Measurements from ENCODE around the gene REPIN1. TPM values are rescaled to one million over a fixed set of nuclear protein-coding genes. Genes with fewer than 3 reads are reported as not detected.

The REPIN1 gene
- total and polyA plus RNA-seq, 4 donors: 17.1 to 118 (median 55.1) TPM

GRCh38 chr7:150357771-150358427 lies 10.7 kb upstream of the REPIN1 start:
- no peaks in the 10 kb centered on the region for H3K27me3 ChIP-seq (ENCODE audit: control insufficient read depth in 4 of 4, insufficient read depth in 4 of 4, low read length in 3 of 4)
- H3K4me1 ChIP-seq (ENCODE audit: control insufficient read depth in 4 of 4, insufficient read depth in 4 of 4, low read length in 3 of 4): peaks cover 0 to 29% (median 20%) of the 10 kb centered on the region in 4 donors
- no peak overlapping the region for H3K9ac ChIP-seq (ENCODE audit: low read depth in 1 of 2, low read length in 2 of 2)
- DNase-seq (ENCODE audit: low spot score): no peak
- H3K9me3 ChIP-seq (ENCODE audit: control insufficient read depth in 4 of 4, low read length in 3 of 4): no peaks in the 10 kb centered on the region
- H3K27ac ChIP-seq (ENCODE audit: low read depth in 1 of 2, low read length in 2 of 2): no peak overlapping the region
- H3K4me3 ChIP-seq (ENCODE audit: low read depth in 1 of 3, low read length in 3 of 3): no peak overlapping the region
- TF ChIP-seq FOXA2 (IDR thresholded peaks at IDR 0.05) (no peak), YY1 (IDR thresholded peaks at IDR 0.05) (no peak), ATF3 (IDR thresholded peaks at IDR 0.05) (no peak), TAF1 (conservative IDR thresholded peaks at IDR 0.05) (no peak), SP1 (IDR thresholded peaks at IDR 0.05) (no peak), NR2F2 (IDR thresholded peaks at IDR 0.05) (no peak), FOXA1 (IDR thresholded peaks at IDR 0.05) (no peak), GABPA (IDR thresholded peaks at IDR 0.05 in 1 of 2, conservative IDR thresholded peaks at IDR 0.05 in 1 of 2) (no peak), HNF4A (conservative IDR thresholded peaks at IDR 0.05) (no peak), CTCF (IDR thresholded peaks at IDR 0.05; ENCODE audit: low read depth, low read length, missing input control) (no peak), EGR1 (IDR thresholded peaks at IDR 0.05; ENCODE audit: low read depth in 2 of 2) (no peak), ZBTB33 (IDR thresholded peaks at IDR 0.05) (no peak), RAD21 (IDR thresholded peaks at IDR 0.05) (no peak), HNF4G (IDR thresholded peaks at IDR 0.05) (no peak), MAX (IDR thresholded peaks at IDR 0.05) (no peak)
- 89% methylated on average over 13 of the region's 13 CpGs for WGBS
- no peaks in the 10 kb centered on the region for H3K36me3 ChIP-seq (ENCODE audit: control insufficient read depth in 4 of 4, insufficient read depth in 3 of 4, low read depth in 1 of 4, low read length in 3 of 4)

GRCh38 chr7:150358433-150358832 lies 10.2 kb upstream of the REPIN1 start:
- WGBS: 97% methylated on average over 4 of the region's 4 CpGs
- Histone ChIP-seq H3K36me3 (ENCODE audit: control insufficient read depth in 4 of 4, insufficient read depth in 3 of 4, low read depth in 1 of 4, low read length in 3 of 4) (no peaks in the 10 kb centered on the region), H3K27me3 (ENCODE audit: control insufficient read depth in 4 of 4, insufficient read depth in 4 of 4, low read length in 3 of 4) (no peaks in the 10 kb centered on the region), H3K27ac (ENCODE audit: low read depth in 1 of 2, low read length in 2 of 2) (no peak overlapping the region), H3K4me1 (ENCODE audit: control insufficient read depth in 4 of 4, insufficient read depth in 4 of 4, low read length in 3 of 4) (peaks cover 0 to 29% (median 20%) of the 10 kb centered on the region in 4 donors), H3K4me3 (ENCODE audit: low read depth in 1 of 3, low read length in 3 of 3) (no peak overlapping the region), H3K9ac (ENCODE audit: low read depth in 1 of 2, low read length in 2 of 2) (no peak overlapping the region), H3K9me3 (ENCODE audit: control insufficient read depth in 4 of 4, low read length in 3 of 4) (no peaks in the 10 kb centered on the region)
- no peak for TF ChIP-seq MAX (IDR thresholded peaks at IDR 0.05)
- TF ChIP-seq GABPA (IDR thresholded peaks at IDR 0.05 in 1 of 2, conservative IDR thresholded peaks at IDR 0.05 in 1 of 2): no peak
- TF ChIP-seq NR2F2 (IDR thresholded peaks at IDR 0.05): no peak
- no peak for TF ChIP-seq ATF3 (IDR thresholded peaks at IDR 0.05)
- TF ChIP-seq RAD21 (IDR thresholded peaks at IDR 0.05): no peak
- TF ChIP-seq FOXA2 (IDR thresholded peaks at IDR 0.05): no peak
- no peak for TF ChIP-seq RXRA (IDR thresholded peaks at IDR 0.05)
- no peak for TF ChIP-seq SP1 (IDR thresholded peaks at IDR 0.05)
- TF ChIP-seq CTCF (IDR thresholded peaks at IDR 0.05; ENCODE audit: low read depth, low read length, missing input control): no peak
- TF ChIP-seq EGR1 (IDR thresholded peaks at IDR 0.05; ENCODE audit: low read depth in 2 of 2): no peak
- TF ChIP-seq YY1 (IDR thresholded peaks at IDR 0.05): no peak
- DNase-seq (ENCODE audit: low spot score): no peak
